Measurements from ENCODE around the gene PPP1R15B. TPM values are rescaled to one million over a fixed set of nuclear protein-coding genes. Genes with fewer than 3 reads are reported as not detected.
A peak's percentile ranks its signal among the peaks of the same experiment; 100 is the strongest.

PPP1R15B gene
- total RNA-seq, 2 experiments from 2014 or later = 171 to 179 TPM

DNA sequence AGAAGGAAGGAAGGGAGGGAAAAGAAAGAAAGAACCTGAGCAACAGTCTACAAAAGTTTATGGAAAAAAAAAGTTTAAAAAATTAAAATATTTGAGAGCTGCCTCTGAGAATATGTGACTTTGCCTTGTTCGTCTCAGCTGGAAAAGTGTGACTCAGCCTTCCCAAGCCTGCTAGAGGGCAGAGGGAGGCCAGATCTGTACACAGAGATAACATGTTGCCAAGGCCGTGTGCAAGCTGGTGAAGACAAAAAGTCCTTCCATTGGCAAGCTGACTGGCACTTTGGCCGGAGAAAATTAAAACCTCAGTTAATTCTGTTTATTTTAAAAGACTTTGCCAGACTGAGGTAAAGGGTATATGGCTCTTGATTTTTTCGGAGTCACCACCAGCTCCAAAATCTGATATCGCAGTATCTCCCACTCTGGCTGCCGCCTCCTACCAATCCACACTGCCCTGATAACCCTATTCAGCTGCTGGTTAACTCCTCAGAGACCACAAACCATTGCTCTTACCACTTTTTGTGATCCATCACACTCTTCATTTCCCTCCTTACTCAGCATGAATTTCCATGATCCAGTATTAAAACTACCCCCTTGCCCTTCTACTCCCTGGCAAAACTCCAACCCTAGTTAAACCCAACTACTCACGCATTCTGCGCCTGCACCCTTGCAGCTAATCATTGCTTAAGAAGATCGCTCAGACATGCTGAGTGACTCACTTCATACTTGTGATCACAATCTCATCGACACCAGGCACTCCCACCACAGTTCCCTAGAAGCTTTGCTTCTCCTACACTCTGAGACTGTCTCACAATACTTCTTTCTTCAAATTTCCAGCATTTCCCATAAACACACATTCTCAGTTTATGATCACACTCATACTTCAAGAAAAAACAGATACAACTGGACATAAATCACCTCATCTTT lies 5.7 kb upstream of the PPP1R15B start:
- H3K4me1 Mint-ChIP-seq (ENCODE audit: low read depth) = peaks cover 6% of the 10 kb centered on the region
- H3K27me3 Mint-ChIP-seq = no peaks in the 10 kb centered on the region
- Histone ChIP-seq H3K4me3 (ENCODE audit: low read length) (no peak overlapping the region), H3K27me3 (ENCODE audit: control insufficient read depth in 1 of 2, insufficient read depth in 2 of 2, low read length in 2 of 2) (no peaks in the 10 kb centered on the region), H3K9me3 (ENCODE audit: control insufficient read depth in 1 of 2, insufficient read depth in 1 of 2, low read length in 2 of 2) (no peaks in the 10 kb centered on the region), H3K4me1 (ENCODE audit: insufficient read depth, low read length) (peaks cover 3% of the 10 kb centered on the region), H3K36me3 (ENCODE audit: insufficient read depth, low read length) (peaks cover 4% of the 10 kb centered on the region), H3K27ac (ENCODE audit: low read depth in 1 of 2, low read length in 2 of 2) (no peak overlapping the region)
- ATAC-seq (ENCODE audit: poor library complexity) (peak; percentile 39), DNase-seq (peak in 3 of 14 experiments; percentile 6 to 74 (median 57))
- CTCF ChIA-PET = interaction anchor here (1.4 to 2.2 kb wide), 3 partner anchors 14 to 86 kb away, joined by 4 to 7 read pairs (median 4); no protein-coding TSS in a partner anchor
- no peaks in the 10 kb centered on the region for H3K9me3 Mint-ChIP-seq
- peaks cover 6% of the 10 kb centered on the region for H3K36me3 Mint-ChIP-seq (ENCODE audit: low read depth)
- POLR2A ChIA-PET = interaction anchor here (1.9 kb wide), 1 partner anchor 90 kb away, joined by 5 read pairs; no protein-coding TSS in a partner anchor
- TF ChIP-seq, protein P1, sequence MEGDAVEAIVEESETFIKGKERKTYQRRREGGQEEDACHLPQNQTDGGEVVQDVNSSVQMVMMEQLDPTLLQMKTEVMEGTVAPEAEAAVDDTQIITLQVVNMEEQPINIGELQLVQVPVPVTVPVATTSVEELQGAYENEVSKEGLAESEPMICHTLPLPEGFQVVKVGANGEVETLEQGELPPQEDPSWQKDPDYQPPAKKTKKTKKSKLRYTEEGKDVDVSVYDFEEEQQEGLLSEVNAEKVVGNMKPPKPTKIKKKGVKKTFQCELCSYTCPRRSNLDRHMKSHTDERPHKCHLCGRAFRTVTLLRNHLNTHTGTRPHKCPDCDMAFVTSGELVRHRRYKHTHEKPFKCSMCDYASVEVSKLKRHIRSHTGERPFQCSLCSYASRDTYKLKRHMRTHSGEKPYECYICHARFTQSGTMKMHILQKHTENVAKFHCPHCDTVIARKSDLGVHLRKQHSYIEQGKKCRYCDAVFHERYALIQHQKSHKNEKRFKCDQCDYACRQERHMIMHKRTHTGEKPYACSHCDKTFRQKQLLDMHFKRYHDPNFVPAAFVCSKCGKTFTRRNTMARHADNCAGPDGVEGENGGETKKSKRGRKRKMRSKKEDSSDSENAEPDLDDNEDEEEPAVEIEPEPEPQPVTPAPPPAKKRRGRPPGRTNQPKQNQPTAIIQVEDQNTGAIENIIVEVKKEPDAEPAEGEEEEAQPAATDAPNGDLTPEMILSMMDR (IDR thresholded peaks at IDR 0.05) = no peak
- intact Hi-C loops (cut with DNase I, micrococcal nuclease) = no loop called here
- H3K27ac Mint-ChIP-seq = peak overlapping the region; percentile 7
- H3K4me3 Mint-ChIP-seq = peak overlapping the region; percentile 27

DNA sequence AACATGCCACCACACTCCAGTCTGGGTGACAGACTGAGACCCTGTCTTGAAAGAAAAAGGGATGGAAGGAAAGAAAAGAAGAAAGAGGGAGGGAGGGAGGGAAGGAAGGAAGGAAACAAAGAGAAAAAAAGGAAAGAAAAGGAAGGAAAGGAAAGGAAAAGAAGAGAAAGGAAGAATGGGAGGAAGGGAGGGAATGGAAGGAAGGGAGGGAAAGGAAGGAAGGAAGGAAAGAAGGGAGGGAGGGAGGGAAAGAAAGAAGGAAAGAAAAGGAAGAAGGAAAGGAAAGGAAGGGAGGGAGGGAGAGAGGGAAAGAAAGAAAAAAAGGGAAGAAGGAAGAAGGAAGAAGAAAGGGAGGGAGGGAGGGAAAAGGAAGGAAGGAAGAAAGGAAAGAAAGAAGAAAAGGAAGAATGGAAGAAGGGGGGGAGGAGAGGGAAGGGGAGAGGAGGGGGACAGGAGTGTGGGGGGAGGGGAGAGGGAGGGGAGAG lies 5.0 kb upstream of the PPP1R15B start:
- no peak for DNase-seq
- Histone ChIP-seq H3K27ac (ENCODE audit: low read depth in 1 of 2, low read length in 2 of 2) (no peak overlapping the region), H3K9me3 (ENCODE audit: control insufficient read depth in 1 of 2, insufficient read depth in 1 of 2, low read length in 2 of 2) (no peaks in the 10 kb centered on the region), H3K4me1 (ENCODE audit: insufficient read depth, low read length) (peaks cover 7% of the 10 kb centered on the region), H3K4me3 (ENCODE audit: low read length) (no peak overlapping the region), H3K27me3 (ENCODE audit: control insufficient read depth in 1 of 2, insufficient read depth in 2 of 2, low read length in 2 of 2) (no peaks in the 10 kb centered on the region), H3K36me3 (ENCODE audit: insufficient read depth, low read length) (peaks cover 4% of the 10 kb centered on the region)
- TF ChIP-seq, protein P1 (IDR thresholded peaks at IDR 0.05) = no peak
- no peak for ATAC-seq (ENCODE audit: poor library complexity)
- POLR2A ChIA-PET = interaction anchor here (1.9 kb wide), 1 partner anchor 90 kb away, joined by 5 read pairs; no protein-coding TSS in a partner anchor
- intact Hi-C loops (cut with DNase I, micrococcal nuclease) = no loop called here
- no peaks in the 10 kb centered on the region for H3K27me3 Mint-ChIP-seq
- H3K4me3 Mint-ChIP-seq = no peak overlapping the region
- H3K4me1 Mint-ChIP-seq (ENCODE audit: low read depth) = peaks cover 11% of the 10 kb centered on the region
- CTCF ChIA-PET = interaction anchor here (2.2 kb wide), 1 partner anchor 87 kb away, joined by 7 read pairs; no protein-coding TSS in a partner anchor
- no peaks in the 10 kb centered on the region for H3K9me3 Mint-ChIP-seq
- H3K27ac Mint-ChIP-seq = no peak overlapping the region
- peaks cover 11% of the 10 kb centered on the region for H3K36me3 Mint-ChIP-seq (ENCODE audit: low read depth)

DNA sequence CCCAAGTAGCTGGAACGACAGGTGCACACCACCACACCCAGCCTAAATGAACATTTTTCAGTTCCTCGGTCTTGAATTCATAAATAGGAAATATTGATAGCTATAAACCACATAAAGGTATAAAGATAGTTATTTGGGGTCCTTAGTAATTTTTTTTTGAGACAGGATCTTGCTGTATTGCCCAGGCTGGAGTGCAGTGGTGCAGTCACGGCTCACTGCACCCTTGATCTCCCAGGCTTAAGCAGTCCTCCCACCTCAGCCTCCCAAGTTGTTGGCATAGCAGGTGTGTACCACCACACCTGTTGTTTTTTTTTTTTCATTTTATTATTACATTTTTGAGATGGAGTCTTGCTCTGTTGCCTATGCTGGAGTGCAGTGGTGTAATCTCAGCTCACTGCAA lies 3.7 kb upstream of the PPP1R15B start:
- intact Hi-C loops (cut with DNase I, micrococcal nuclease) = no loop called here
- no peaks in the 10 kb centered on the region for H3K36me3 ChIP-seq (ENCODE audit: insufficient read depth, low read length)
- H3K4me3 ChIP-seq (ENCODE audit: low read length) = no peak overlapping the region
- CTCF ChIA-PET = interaction anchor here (0.7 to 1.1 kb wide), 3 partner anchors 16 to 392 kb away, joined by 3 to 6 read pairs (median 3); no protein-coding TSS in a partner anchor
- H3K27me3 ChIP-seq (ENCODE audit: control insufficient read depth in 1 of 2, insufficient read depth in 2 of 2, low read length in 2 of 2) = no peaks in the 10 kb centered on the region
- no peak overlapping the region for H3K27ac ChIP-seq (ENCODE audit: low read depth in 1 of 2, low read length in 2 of 2)
- Mint-ChIP-seq H3K36me3 (ENCODE audit: low read depth) (peaks cover 18% of the 10 kb centered on the region), H3K9me3 (no peaks in the 10 kb centered on the region), H3K27ac (no peak overlapping the region), H3K4me3 (no peak overlapping the region), H3K4me1 (ENCODE audit: low read depth) (peaks cover 11% of the 10 kb centered on the region), H3K27me3 (no peaks in the 10 kb centered on the region)
- peaks cover 8% of the 10 kb centered on the region for H3K4me1 ChIP-seq (ENCODE audit: insufficient read depth, low read length)
- DNase-seq (no peak), ATAC-seq (ENCODE audit: poor library complexity) (no peak)
- POLR2A ChIA-PET = no interaction called here
- no peaks in the 10 kb centered on the region for H3K9me3 ChIP-seq (ENCODE audit: control insufficient read depth in 1 of 2, insufficient read depth in 1 of 2, low read length in 2 of 2)
- TF ChIP-seq, protein P1 (IDR thresholded peaks at IDR 0.05) = no peak

All from CD4-positive, alpha-beta T cell (primary cell).